DOHH2 (cell line): Measurements from ENCODE around the gene SCN2A.

Experiments used
- H3F3A ChIP-seq: fragments of 200-600 bp; sonication (generic), shearing (Covaris generic); 2 replicates; pipeline ENCODE4 v1.6.0; 2016; ENCODE audit warnings: antibody characterized with exemption, mild to moderate bottlenecking; ENCODE audit not compliant: control insufficient read depth, insufficient read depth
- H3K27ac ChIP-seq: fragments of 200-600 bp; sonication (generic); 2 replicates; pipeline ENCODE4 v1.5.1; 2014; ENCODE audit warnings: low read depth, mild to moderate bottlenecking, low read length, moderate library complexity
- H3K27me3 ChIP-seq: fragments of 200-600 bp; sonication (generic); 2 replicates; pipeline ENCODE4 v1.6.1; 2014; ENCODE audit warnings: mild to moderate bottlenecking, low read length, mixed read lengths; ENCODE audit not compliant: control insufficient read depth
- H3K36me3 ChIP-seq: fragments of 200-600 bp; sonication (generic); 2 replicates; pipeline ENCODE4 v1.6.1; 2014; ENCODE audit warnings: mild to moderate bottlenecking, low read length, moderate library complexity, mixed read lengths; ENCODE audit not compliant: control insufficient read depth
- H3K4me1 ChIP-seq: fragments of 200-600 bp; sonication (generic); 2 replicates; pipeline ENCODE4 v1.6.1; 2014; ENCODE audit warnings: mild to moderate bottlenecking, low read length, mixed read lengths; ENCODE audit not compliant: control insufficient read depth
- H3K4me2 ChIP-seq: fragments of 200-600 bp; sonication (generic); 2 replicates; pipeline ENCODE4 v1.6.0; 2014; ENCODE audit warnings: mild to moderate bottlenecking, low read length, moderate library complexity
- H3K4me3 ChIP-seq: fragments of 200-600 bp; sonication (generic); 2 replicates; pipeline ENCODE4 v1.5.1; 2014; ENCODE audit warnings: mild to moderate bottlenecking, low read length, mixed read lengths
- H3K79me2 ChIP-seq: fragments of 200-600 bp; sonication (generic); 2 replicates; pipeline ENCODE4 v1.6.1; 2014; ENCODE audit warnings: mild to moderate bottlenecking, low read length, mixed read lengths; ENCODE audit not compliant: control insufficient read depth
- H3K9me2 ChIP-seq: fragments of 200-600 bp; sonication (generic); replicated peaks from 2 replicates; pipeline ENCODE4 v1.6.1; 2014; ENCODE audit warnings: mild to moderate bottlenecking, low read length, mixed read lengths; ENCODE audit not compliant: control insufficient read depth
- H3K9me3 ChIP-seq: fragments of 200-600 bp; sonication (generic); 2 replicates; pipeline ENCODE4 v1.6.1; 2014; ENCODE audit warnings: antibody characterized with exemption, low read length, mixed read lengths; ENCODE audit not compliant: control insufficient read depth, insufficient read depth
- H4K20me1 ChIP-seq: fragments of 200-600 bp; sonication (generic); 2 replicates; pipeline ENCODE4 v1.6.0; 2014; ENCODE audit warnings: low read depth, mild to moderate bottlenecking, antibody characterized with exemption, low read length, moderate library complexity; ENCODE audit not compliant: control insufficient read depth, insufficient read depth
- CTCF ChIP-seq: fragments of 200-600 bp; sonication (generic); IDR thresholded peaks from one replicate; pipeline ENCODE4 v1.5.1; 2014; ENCODE audit warnings: antibody characterized with exemption, mild to moderate bottlenecking, low read depth, low read length; ENCODE audit not compliant: poor library complexity, severe bottlenecking
- EZH2phosphoT487 ChIP-seq: fragments of 200-600 bp; sonication (generic); IDR thresholded peaks from 2 replicates; pipeline ENCODE4 v1.6.1; 2017; ENCODE audit warnings: borderline replicate concordance, mild to moderate bottlenecking, antibody characterized with exemption, low read length, moderate library complexity, mixed read lengths

The SCN2A gene

GRCh38 chr2:165402162-165402561 lies 162.9 kb downstream of the SCN2A start:
- H3K27ac ChIP-seq, result no peak overlapping the region
- TF ChIP-seq CTCF, result no peak
- no peak for TF ChIP-seq EZH2phosphoT487
- H3K9me3 ChIP-seq, result no peaks in the 10 kb centered on the region
- H3K4me2 ChIP-seq, result no peak overlapping the region
- peaks cover 5% of the 10 kb centered on the region; the same call in 1 of the 2 replicates for H3K4me1 ChIP-seq
- no peaks in the 10 kb centered on the region for H3K79me2 ChIP-seq
- H3K4me3 ChIP-seq, result no peak overlapping the region
- no peaks in the 10 kb centered on the region for H4K20me1 ChIP-seq
- no peaks in the 10 kb centered on the region for H3K9me2 ChIP-seq
- no peaks in the 10 kb centered on the region for H3K36me3 ChIP-seq
- no peaks in the 10 kb centered on the region for H3K27me3 ChIP-seq
- no peaks in the 10 kb centered on the region for H3F3A ChIP-seq

- Histone ChIP-seq H3K79me2 (no peaks in the 10 kb centered on the region), H3K27me3 (no peaks in the 10 kb centered on the region), H4K20me1 (no peaks in the 10 kb centered on the region), H3F3A (no peaks in the 10 kb centered on the region), H3K27ac (no peak overlapping the region), H3K9me3 (no peaks in the 10 kb centered on the region), H3K4me3 (no peak overlapping the region), H3K9me2 (no peaks in the 10 kb centered on the region), H3K4me2 (no peak overlapping the region), H3K4me1 (peaks cover 4% of the 10 kb centered on the region), H3K36me3 (no peaks in the 10 kb centered on the region)
- no peak for TF ChIP-seq EZH2phosphoT487
- no peak for TF ChIP-seq CTCF
Observed at GRCh38 chr2:165406173-165406572, 167.0 kb downstream of the SCN2A start.

GRCh38 chr2:165407466-165407865 lies 168.3 kb downstream of the SCN2A start:
- TF ChIP-seq CTCF, result no peak
- TF ChIP-seq EZH2phosphoT487, result no peak

DNA sequence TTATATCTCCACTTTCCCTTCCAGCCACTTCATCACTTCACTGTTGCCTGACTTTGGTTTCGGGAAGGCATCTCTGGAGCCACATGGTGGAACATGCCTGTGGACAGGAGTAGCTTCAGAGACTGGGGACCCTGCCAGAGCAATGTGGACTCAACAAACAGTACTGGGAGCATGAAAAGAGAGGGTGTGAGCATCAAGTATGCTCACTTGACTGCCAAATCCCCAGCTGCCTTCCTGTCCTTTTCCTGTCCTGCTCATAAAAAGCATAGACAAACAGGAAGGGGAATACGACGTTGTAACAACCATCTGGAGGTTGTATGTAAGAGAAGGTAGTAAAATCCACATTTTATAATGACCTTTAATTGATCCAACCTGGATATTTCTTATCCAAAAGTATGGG lies 169.0 kb downstream of the SCN2A start:
- H3K4me2 ChIP-seq, result no peak overlapping the region
- H3K9me2 ChIP-seq, result no peaks in the 10 kb centered on the region
- no peak overlapping the region for H3K27ac ChIP-seq
- no peaks in the 10 kb centered on the region for H3K36me3 ChIP-seq
- H3K4me3 ChIP-seq, result no peak overlapping the region
- H3K4me1 ChIP-seq, result no peaks in the 10 kb centered on the region; the same call in 1 of the 2 replicates
- H3K27me3 ChIP-seq, result no peaks in the 10 kb centered on the region
- TF ChIP-seq CTCF (no peak), EZH2phosphoT487 (no peak)
- no peaks in the 10 kb centered on the region for H3K79me2 ChIP-seq
- no peaks in the 10 kb centered on the region for H3K9me3 ChIP-seq
- H4K20me1 ChIP-seq, result no peaks in the 10 kb centered on the region
- H3F3A ChIP-seq, result no peaks in the 10 kb centered on the region

More at GRCh38 chr2:165407466-165407865, 168.3 kb downstream of the SCN2A start:
- Histone ChIP-seq H3K4me3 (no peak overlapping the region), H4K20me1 (no peaks in the 10 kb centered on the region), H3K79me2 (no peaks in the 10 kb centered on the region), H3K27ac (no peak overlapping the region), H3K36me3 (no peaks in the 10 kb centered on the region), H3K4me1 (no peaks in the 10 kb centered on the region; the same call in 1 of the 2 replicates), H3K4me2 (no peak overlapping the region), H3F3A (no peaks in the 10 kb centered on the region), H3K27me3 (no peaks in the 10 kb centered on the region), H3K9me3 (no peaks in the 10 kb centered on the region), H3K9me2 (no peaks in the 10 kb centered on the region)
